Measurements from ENCODE around the gene ZDHHC7. TPM values are rescaled to one million over a fixed set of nuclear protein-coding genes. Genes with fewer than 3 reads are reported as not detected.

The ZDHHC7 gene
- polyA plus RNA-seq, 2 of the 4 experiments (the other 2 are of a cell fraction): 42.3 to 58.0 TPM

GRCh38 chr16:85018529-85019236 lies 7.3 kb upstream of the ZDHHC7 start:
- ATAC-seq: no peak

GRCh38 chr16:85017633-85018032 lies 6.3 kb upstream of the ZDHHC7 start:
- no peak for TF ChIP-seq ZFP36 (IDR thresholded peaks at IDR 0.05; ENCODE audit: borderline replicate concordance, partially characterized antibody)
- no peak for TF ChIP-seq BCL3 (IDR thresholded peaks at IDR 0.05)
- no peak for TF ChIP-seq HOXB5 (CRISPR knock-in tag; IDR thresholded peaks at IDR 0.05)
- TF ChIP-seq TFCP2L1 (CRISPR knock-in tag; IDR thresholded peaks at IDR 0.05): no peak
- no peak for TF ChIP-seq ESRRA (IDR thresholded peaks at IDR 0.05; ENCODE audit: borderline replicate concordance, low read length)
- no peak for TF ChIP-seq KDM5A (IDR thresholded peaks at IDR 0.05)
- TF ChIP-seq HOXB13 (CRISPR knock-in tag; IDR thresholded peaks at IDR 0.05; ENCODE audit: low read depth): no peak
- TF ChIP-seq EP300 (IDR thresholded peaks at IDR 0.05): no peak
- TF ChIP-seq FOSL2 (IDR thresholded peaks at IDR 0.05): no peak
- no peak for TF ChIP-seq FOSL2 (CRISPR knock-in tag; IDR thresholded peaks at IDR 0.05)
- TF ChIP-seq TP53 (CRISPR knock-in tag; IDR thresholded peaks at IDR 0.05): no peak
- TF ChIP-seq KDM1A (IDR thresholded peaks at IDR 0.05; ENCODE audit: low read depth): no peak
- FAIRE-seq (no peak), DNase-seq (ENCODE audit: low read depth in 1 of 2, low spot score in 1 of 2) (no peak), ATAC-seq (0 out of 6 replicates have a peak, but pooled peaks of 1 of the 2 experiments have one; percentile 13)
- Histone ChIP-seq H3K4me2 (no peak overlapping the region), H3K9me3 (no peaks in the 10 kb centered on the region), H3K27ac (no peak overlapping the region), H3K4me3 (no peak overlapping the region), H3K4me1 (0 out of 3 replicates have a peak, but pooled peaks cover 3% of the 10 kb centered on the region)
- ChIA-PET CTCF (interaction anchor here (0.7 kb wide), 1 partner anchor 69 kb away, joined by 3 read pairs; no protein-coding TSS in a partner anchor), POLR2A (no interaction called here)
- WGBS (ENCODE audit: missing lambda C conversion rate): 70% methylated on average over 8 of the region's 8 CpGs

More at GRCh38 chr16:85018529-85019236, 7.3 kb upstream of the ZDHHC7 start:
- 79% methylated on average over 19 of the region's 19 CpGs for WGBS (ENCODE audit: missing lambda C conversion rate)
- FAIRE-seq (no peak), DNase-seq (ENCODE audit: low read depth in 1 of 2, low spot score in 1 of 2) (no peak)
- Histone ChIP-seq H3K4me3 (no peak overlapping the region), H3K4me2 (no peak overlapping the region), H3K4me1 (0 out of 3 replicates have a peak, but pooled peaks cover 3% of the 10 kb centered on the region), H3K9me3 (no peaks in the 10 kb centered on the region), H3K27ac (no peak overlapping the region)
- POLR2A ChIA-PET: no interaction called here
- CTCF ChIA-PET: interaction anchor here (1.7 kb wide), 1 partner anchor 48 kb away, joined by 5 read pairs; no protein-coding TSS in a partner anchor
- no peak for TF ChIP-seq MAFK (IDR thresholded peaks at IDR 0.05; ENCODE audit: partially characterized antibody)
- TF ChIP-seq PHF8 (IDR thresholded peaks at IDR 0.05; ENCODE audit: borderline replicate concordance, low read depth): no peak
- TF ChIP-seq SREBF2 (IDR thresholded peaks at IDR 0.05): no peak
- no peak for TF ChIP-seq EP300 (IDR thresholded peaks at IDR 0.05)
- TF ChIP-seq USF2 (IDR thresholded peaks at IDR 0.05): no peak

- 94% methylated on average over 4 of the region's 4 CpGs for WGBS (ENCODE audit: missing lambda C conversion rate)
- CTCF ChIA-PET: interaction anchor here (0.5 to 3.1 kb wide), 5 partner anchors 11 to 268 kb away, joined by 3 to 11 read pairs (median 4); partner anchors contain the start of gene KIAA0513
- Histone ChIP-seq H3K27ac (no peak overlapping the region), H3K9me3 (no peaks in the 10 kb centered on the region), H3K4me2 (no peak overlapping the region), H3K4me1 (peaks cover 5% of the 10 kb centered on the region; the same call in 1 of the 3 replicates), H3K4me3 (no peak overlapping the region)
- POLR2A ChIA-PET: no interaction called here
- FAIRE-seq: no peak
- no peak for ATAC-seq
- DNase-seq (ENCODE audit: low read depth in 1 of 2, low spot score in 1 of 2): no peak
- TF ChIP-seq ELK1 (IDR thresholded peaks at IDR 0.05; ENCODE audit: low read depth, low read length) (no peak), NFE2L2 (conservative IDR thresholded peaks at IDR 0.05; ENCODE audit: low read length) (no peak), FOXS1 (CRISPR knock-in tag; IDR thresholded peaks at IDR 0.05) (no peak), REST (IDR thresholded peaks at IDR 0.05) (no peak), RARB (CRISPR knock-in tag; IDR thresholded peaks at IDR 0.05) (no peak), HOXB5 (CRISPR knock-in tag; IDR thresholded peaks at IDR 0.05) (no peak), MAX (IDR thresholded peaks at IDR 0.05) (no peak), RNF2 (IDR thresholded peaks at IDR 0.05; ENCODE audit: borderline replicate concordance, low read depth) (no peak), HDAC2 (IDR thresholded peaks at IDR 0.05) (no peak), CTCF (IDR thresholded peaks at IDR 0.05) (no peak)
These were observed 5.8 kb upstream of the ZDHHC7 start for GRCh38 chr16:85017151-85017550.
